ENCODE results near the gene TMED10. TPM values are rescaled to one million over a fixed set of nuclear protein-coding genes. Genes with fewer than 3 reads are reported as not detected.

The TMED10 gene
- total RNA-seq, 4 donors from 2014 or later = 58.6 to 181 (median 115) TPM

GRCh38 chr14:75188086-75188485, 11.7 kb upstream of the TMED10 start:
- no peaks in the 10 kb centered on the region for H3K9me3 ChIP-seq
- H3K36me3 ChIP-seq = no peaks in the 10 kb centered on the region
- peak overlapping the region in 1 of 4 donors; percentile 34 for H3K27ac ChIP-seq
- no peak for DNase-seq
- no peak for TF ChIP-seq CTCF (IDR thresholded peaks at IDR 0.05)
- TF ChIP-seq POLR2A (IDR thresholded peaks at IDR 0.05) = no peak
- no peak overlapping the region for H3K4me3 ChIP-seq
- H3K4me1 ChIP-seq = peaks cover 0 to 6% (median 2%) of the 10 kb centered on the region in 4 donors
- no peaks in the 10 kb centered on the region for H3K27me3 ChIP-seq

- TF ChIP-seq CTCF (IDR thresholded peaks at IDR 0.05) (no peak), POLR2A (IDR thresholded peaks at IDR 0.05) (no peak)
- no peaks in the 10 kb centered on the region for H3K36me3 ChIP-seq
- no peaks in the 10 kb centered on the region for H3K9me3 ChIP-seq
- H3K27me3 ChIP-seq = no peaks in the 10 kb centered on the region
- no peak overlapping the region for H3K27ac ChIP-seq
- DNase-seq = no peak
- peaks cover 0 to 7% (median 2%) of the 10 kb centered on the region in 4 donors for H3K4me1 ChIP-seq
- H3K4me3 ChIP-seq = no peak overlapping the region
Observed at GRCh38 chr14:75186953-75187352, 10.5 kb upstream of the TMED10 start.

GRCh38 chr14:75185251-75186040, 9.0 kb upstream of the TMED10 start:
- H3K9me3 ChIP-seq = no peaks in the 10 kb centered on the region
- no peaks in the 10 kb centered on the region for H3K27me3 ChIP-seq
- peaks cover 0 to 7% (median 2%) of the 10 kb centered on the region in 4 donors for H3K4me1 ChIP-seq
- no peak overlapping the region for H3K27ac ChIP-seq
- no peaks in the 10 kb centered on the region for H3K36me3 ChIP-seq
- no peak for DNase-seq
- TF ChIP-seq CTCF (IDR thresholded peaks at IDR 0.05) (no peak), POLR2A (IDR thresholded peaks at IDR 0.05) (no peak)
- H3K4me3 ChIP-seq = no peak overlapping the region

- TF ChIP-seq POLR2A (IDR thresholded peaks at IDR 0.05) (no peak), CTCF (IDR thresholded peaks at IDR 0.05) (no peak)
- DNase-seq = no peak
- H3K4me1 ChIP-seq = peaks cover 0 to 7% (median 2%) of the 10 kb centered on the region in 4 donors
- no peak overlapping the region for H3K27ac ChIP-seq
- H3K4me3 ChIP-seq = no peak overlapping the region
- no peaks in the 10 kb centered on the region for H3K27me3 ChIP-seq
- no peaks in the 10 kb centered on the region for H3K9me3 ChIP-seq
- no peaks in the 10 kb centered on the region for H3K36me3 ChIP-seq
Observed at GRCh38 chr14:75184492-75184891, 8.1 kb upstream of the TMED10 start.

- Histone ChIP-seq H3K4me3 (no peak overlapping the region), H3K27me3 (no peaks in the 10 kb centered on the region), H3K4me1 (peaks cover 0 to 7% (median 2%) of the 10 kb centered on the region in 4 donors), H3K9me3 (no peaks in the 10 kb centered on the region), H3K36me3 (no peaks in the 10 kb centered on the region), H3K27ac (no peak overlapping the region)
- no peak for DNase-seq
- TF ChIP-seq CTCF (IDR thresholded peaks at IDR 0.05) = no peak
- TF ChIP-seq POLR2A (IDR thresholded peaks at IDR 0.05) = no peak
Observed at GRCh38 chr14:75184039-75184438, 7.6 kb upstream of the TMED10 start.
